BJ (cell line): ENCODE data around the gene PHF19. TPM values are rescaled to one million over a fixed set of nuclear protein-coding genes. Genes with fewer than 3 reads are reported as not detected.

Experiments
- CTCF ChIA-PET: fragments of 350-600 bp; formaldehyde crosslinking; extraction: SDS; loops from one replicate; lab custom pipeline; 2021; ENCODE audit warnings: antibody characterized with exemption, inconsistent platforms; lab: Yijun Ruan, JAX
- POLR2A ChIA-PET: fragments of 300-600 bp; sonication (Branson Sonifier 250); formaldehyde crosslinking; extraction: SDS; loops from one replicate; lab custom pipeline; 2021; ENCODE audit warnings: antibody characterized with exemption; lab: Charles Lee
- DNase-seq: peaks from one replicate; pipeline ENCODE4 v3.0.0-alpha.2; 2011; ENCODE audit warnings: low read depth
- H3K27me3 ChIP-seq: 2 replicates; pipeline ENCODE4 v1.6.0; 2011; ENCODE audit warnings: low read length; ENCODE audit not compliant: control insufficient read depth, insufficient read depth
- H3K36me3 ChIP-seq: 2 replicates; pipeline ENCODE4 v1.5.1; 2011; ENCODE audit warnings: low read length; ENCODE audit not compliant: control insufficient read depth, insufficient read depth
- H3K4me3 ChIP-seq: 2 replicates; pipeline ENCODE4 v1.5.1; 2011; ENCODE audit warnings: low read depth, mild to moderate bottlenecking, control low read depth, low read length
- CTCF ChIP-seq: IDR thresholded peaks from 2 replicates; pipeline ENCODE4 v1.5.1; 2011; ENCODE audit warnings: low read depth, mild to moderate bottlenecking, control low read depth, inconsistent platforms, low read length, moderate library complexity; ENCODE audit not compliant: insufficient read depth
- polyA plus RNA-seq: library from polyadenylated mRNA; depleted of rRNA; stranded (reverse); fragments of >200 nt; gene quantifications from 2 replicates; pipeline ENCODE4 v1.2.3, GENCODE V29; 2011

Gene PHF19
- polyA plus RNA-seq, 1 experiment: 61.7 TPM

- TF ChIP-seq CTCF: no peak
- H3K36me3 ChIP-seq: peaks cover 21% of the 10 kb centered on the region
- no peak overlapping the region for H3K4me3 ChIP-seq
- no peaks in the 10 kb centered on the region for H3K27me3 ChIP-seq
- POLR2A ChIA-PET: no interaction called here
- CTCF ChIA-PET: no interaction called here
- no peak for DNase-seq
These were observed 15.1 kb downstream of the PHF19 start for GRCh38 chr9:120861935-120862334.

GRCh38 chr9:120860083-120860482 lies 16.9 kb downstream of the PHF19 start:
- no peak for DNase-seq
- TF ChIP-seq CTCF: no peak
- no peak overlapping the region for H3K4me3 ChIP-seq
- no peaks in the 10 kb centered on the region for H3K27me3 ChIP-seq
- H3K36me3 ChIP-seq: peaks cover 22% of the 10 kb centered on the region
- ChIA-PET CTCF (no interaction called here), POLR2A (no interaction called here)

GRCh38 chr9:120859361-120859760 lies 17.6 kb downstream of the PHF19 start:
- ChIA-PET POLR2A (no interaction called here), CTCF (no interaction called here)
- Histone ChIP-seq H3K36me3 (peaks cover 22% of the 10 kb centered on the region), H3K27me3 (no peaks in the 10 kb centered on the region), H3K4me3 (no peak overlapping the region)
- no peak for TF ChIP-seq CTCF
- DNase-seq: no peak

- H3K36me3 ChIP-seq: peaks cover 22% of the 10 kb centered on the region
- no peaks in the 10 kb centered on the region for H3K27me3 ChIP-seq
- no peak overlapping the region for H3K4me3 ChIP-seq
- no peak for DNase-seq
- TF ChIP-seq CTCF: no peak
- ChIA-PET CTCF (no interaction called here), POLR2A (no interaction called here)
These were observed 19.1 kb downstream of the PHF19 start for GRCh38 chr9:120857902-120858301.

GRCh38 chr9:120857481-120857880 lies 19.5 kb downstream of the PHF19 start:
- Histone ChIP-seq H3K36me3 (peaks cover 19% of the 10 kb centered on the region), H3K4me3 (no peak overlapping the region)
- POLR2A ChIA-PET: no interaction called here

More at GRCh38 chr9:120857481-120857880, 19.5 kb downstream of the PHF19 start:
- no peaks in the 10 kb centered on the region for H3K27me3 ChIP-seq
- no peak for TF ChIP-seq CTCF
- DNase-seq: no peak
- CTCF ChIA-PET: interaction anchor here (1.2 kb wide), 1 partner anchor 102 kb away, joined by 3 read pairs; no protein-coding TSS in a partner anchor
